ENCODE data around the gene SHTN1. TPM values are rescaled to one million over a fixed set of nuclear protein-coding genes. Genes with fewer than 3 reads are reported as not detected.
A peak's percentile ranks its signal among the peaks of the same experiment; 100 is the strongest.

The SHTN1 gene
- total and polyA plus RNA-seq, 7 donors = 0.17 to 3.2 (median 0.78) TPM

DNA sequence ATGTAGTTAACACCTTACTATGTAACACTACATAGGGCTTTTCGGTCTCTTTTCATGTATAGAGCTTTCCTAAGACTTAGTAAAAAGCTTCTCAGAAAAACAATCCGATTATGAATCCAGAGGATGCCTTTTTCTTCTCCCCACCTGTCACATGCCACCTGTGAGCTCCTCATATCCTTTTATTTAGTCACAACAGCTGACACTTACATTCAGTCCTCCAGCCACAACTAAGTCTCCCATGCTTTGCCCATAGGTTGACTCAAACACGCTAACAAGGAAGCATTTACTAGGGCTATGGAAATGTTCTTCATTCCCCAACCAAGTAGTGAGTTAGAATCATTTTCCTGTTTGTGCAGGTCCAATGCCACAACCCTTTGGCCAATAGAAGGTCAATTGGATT, 147.8 kb downstream of the SHTN1 start:
- WGBS, 3 donors = 90 to 92% (median 91%) methylated on average over 3 of the region's 3 CpGs

DNA sequence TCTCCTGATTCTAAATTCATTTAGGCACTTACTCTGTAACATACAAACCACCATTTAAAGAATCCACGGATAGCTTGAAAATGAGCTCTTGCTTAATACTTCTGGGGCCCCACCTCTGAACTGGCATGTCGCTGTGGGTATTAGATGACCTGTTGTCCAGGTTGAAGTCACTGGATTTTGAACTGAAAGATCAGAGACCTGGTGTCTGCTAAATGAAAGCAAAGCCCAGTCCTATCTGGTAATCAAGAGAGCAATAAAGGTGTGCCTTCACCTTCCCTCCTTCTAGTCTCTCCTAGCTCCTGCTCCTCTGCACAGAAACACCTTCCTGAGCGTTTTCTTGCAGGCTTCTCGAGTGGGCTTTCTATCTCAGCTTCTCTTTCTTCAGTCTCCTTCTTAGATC, 151.3 kb downstream of the SHTN1 start:
- Histone ChIP-seq H3K9me3 (peaks cover 5% of the 10 kb centered on the region), H3K27ac (no peak overlapping the region), H3K4me1 (no peaks in the 10 kb centered on the region), H3K4me3 (no peak overlapping the region), H3K36me3 (ENCODE audit: insufficient read depth in 1 of 2, low read depth in 1 of 2) (no peaks in the 10 kb centered on the region), H3K27me3 (ENCODE audit: insufficient read depth in 3 of 3, low read length in 2 of 3) (peaks cover 0 to 38% (median 11%) of the 10 kb centered on the region in 3 donors)
- intact Hi-C loops (cut with DNase I) = no loop called here
- ATAC-seq = no peak
- TF ChIP-seq, protein P1, sequence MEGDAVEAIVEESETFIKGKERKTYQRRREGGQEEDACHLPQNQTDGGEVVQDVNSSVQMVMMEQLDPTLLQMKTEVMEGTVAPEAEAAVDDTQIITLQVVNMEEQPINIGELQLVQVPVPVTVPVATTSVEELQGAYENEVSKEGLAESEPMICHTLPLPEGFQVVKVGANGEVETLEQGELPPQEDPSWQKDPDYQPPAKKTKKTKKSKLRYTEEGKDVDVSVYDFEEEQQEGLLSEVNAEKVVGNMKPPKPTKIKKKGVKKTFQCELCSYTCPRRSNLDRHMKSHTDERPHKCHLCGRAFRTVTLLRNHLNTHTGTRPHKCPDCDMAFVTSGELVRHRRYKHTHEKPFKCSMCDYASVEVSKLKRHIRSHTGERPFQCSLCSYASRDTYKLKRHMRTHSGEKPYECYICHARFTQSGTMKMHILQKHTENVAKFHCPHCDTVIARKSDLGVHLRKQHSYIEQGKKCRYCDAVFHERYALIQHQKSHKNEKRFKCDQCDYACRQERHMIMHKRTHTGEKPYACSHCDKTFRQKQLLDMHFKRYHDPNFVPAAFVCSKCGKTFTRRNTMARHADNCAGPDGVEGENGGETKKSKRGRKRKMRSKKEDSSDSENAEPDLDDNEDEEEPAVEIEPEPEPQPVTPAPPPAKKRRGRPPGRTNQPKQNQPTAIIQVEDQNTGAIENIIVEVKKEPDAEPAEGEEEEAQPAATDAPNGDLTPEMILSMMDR (IDR thresholded peaks at IDR 0.05) = no peak
- WGBS, 3 donors = 84 to 86% (median 85%) methylated on average over 4 of the region's 4 CpGs
- no peak for DNase-seq

More for the DNA sequence above, 147.8 kb downstream of the SHTN1 start:
- intact Hi-C loops (cut with DNase I) = no loop called here
- Histone ChIP-seq H3K27me3 (ENCODE audit: insufficient read depth in 3 of 3, low read length in 2 of 3) (peaks cover 0 to 5% (median 0%) of the 10 kb centered on the region in 3 donors), H3K4me1 (no peaks in the 10 kb centered on the region), H3K4me3 (no peak overlapping the region), H3K36me3 (ENCODE audit: insufficient read depth in 1 of 2, low read depth in 1 of 2) (no peaks in the 10 kb centered on the region), H3K27ac (no peak overlapping the region), H3K9me3 (peaks cover 6% of the 10 kb centered on the region)
- TF ChIP-seq, protein P1 (IDR thresholded peaks at IDR 0.05) = no peak
- ATAC-seq (no peak), DNase-seq (no peak)

DNA sequence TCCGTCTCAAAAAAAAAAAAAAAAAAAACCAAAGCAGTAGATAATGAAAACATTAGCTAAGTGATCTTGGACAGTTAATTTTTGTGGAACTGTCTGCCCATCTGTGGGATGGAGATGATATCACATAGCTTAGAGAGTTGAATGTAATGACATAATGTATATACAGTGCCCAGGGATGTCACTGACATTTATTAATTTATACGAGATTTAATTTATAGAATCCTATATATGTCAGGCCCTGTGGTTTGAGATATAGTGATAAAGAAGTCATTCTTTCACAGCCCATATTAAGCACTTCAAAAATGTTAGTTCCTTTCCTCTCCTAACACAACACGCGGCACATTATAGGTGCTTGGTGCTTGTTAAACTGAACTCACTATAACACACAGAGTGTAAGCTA, 151.7 kb downstream of the SHTN1 start:
- Histone ChIP-seq H3K36me3 (ENCODE audit: insufficient read depth in 1 of 2, low read depth in 1 of 2) (no peaks in the 10 kb centered on the region), H3K4me1 (no peaks in the 10 kb centered on the region), H3K27me3 (ENCODE audit: insufficient read depth in 3 of 3, low read length in 2 of 3) (peaks cover 0 to 42% (median 11%) of the 10 kb centered on the region in 3 donors), H3K4me3 (no peak overlapping the region), H3K27ac (no peak overlapping the region), H3K9me3 (peaks cover under 1% of the 10 kb centered on the region)
- TF ChIP-seq, protein P1 (IDR thresholded peaks at IDR 0.05) = no peak
- no peak for DNase-seq
- intact Hi-C loops (cut with DNase I) = no loop called here
- ATAC-seq = no peak
- 84 to 92% (median 90%) methylated on average over 4 of the region's 4 CpGs for WGBS, 3 donors

DNA sequence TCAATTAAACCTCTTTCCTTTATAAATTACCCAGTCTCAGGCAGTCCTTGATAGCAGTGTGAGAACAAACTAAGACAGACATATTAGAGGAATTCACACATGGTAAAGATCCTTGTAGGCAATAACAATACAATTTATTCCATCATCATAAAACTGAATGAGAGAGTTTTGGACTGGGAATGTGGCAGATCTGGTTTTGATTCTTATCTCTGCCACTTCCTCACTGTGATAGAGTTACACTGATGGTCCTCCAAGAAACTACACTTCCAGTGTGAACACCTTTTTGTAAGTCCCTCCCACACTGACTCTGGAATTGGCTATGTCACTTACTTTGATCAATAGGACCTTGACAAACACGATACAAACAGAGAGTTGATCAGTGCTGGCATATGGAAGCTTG, 152.7 kb downstream of the SHTN1 start:
- H3K27ac ChIP-seq = no peak overlapping the region
- DNase-seq = no peak
- TF ChIP-seq, protein P1 (IDR thresholded peaks at IDR 0.05) = no peak
- no peak for ATAC-seq
- no peaks in the 10 kb centered on the region for H3K9me3 ChIP-seq
- peaks cover 0 to 51% (median 16%) of the 10 kb centered on the region in 3 donors for H3K27me3 ChIP-seq (ENCODE audit: insufficient read depth in 3 of 3, low read length in 2 of 3)
- 72 to 83% (median 82%) methylated on average over 1 of the region's 1 CpG for WGBS, 3 donors
- no peaks in the 10 kb centered on the region for H3K4me1 ChIP-seq
- intact Hi-C loops (cut with DNase I) = no loop called here
- H3K4me3 ChIP-seq = no peak overlapping the region
- H3K36me3 ChIP-seq (ENCODE audit: insufficient read depth in 1 of 2, low read depth in 1 of 2) = no peaks in the 10 kb centered on the region

DNA sequence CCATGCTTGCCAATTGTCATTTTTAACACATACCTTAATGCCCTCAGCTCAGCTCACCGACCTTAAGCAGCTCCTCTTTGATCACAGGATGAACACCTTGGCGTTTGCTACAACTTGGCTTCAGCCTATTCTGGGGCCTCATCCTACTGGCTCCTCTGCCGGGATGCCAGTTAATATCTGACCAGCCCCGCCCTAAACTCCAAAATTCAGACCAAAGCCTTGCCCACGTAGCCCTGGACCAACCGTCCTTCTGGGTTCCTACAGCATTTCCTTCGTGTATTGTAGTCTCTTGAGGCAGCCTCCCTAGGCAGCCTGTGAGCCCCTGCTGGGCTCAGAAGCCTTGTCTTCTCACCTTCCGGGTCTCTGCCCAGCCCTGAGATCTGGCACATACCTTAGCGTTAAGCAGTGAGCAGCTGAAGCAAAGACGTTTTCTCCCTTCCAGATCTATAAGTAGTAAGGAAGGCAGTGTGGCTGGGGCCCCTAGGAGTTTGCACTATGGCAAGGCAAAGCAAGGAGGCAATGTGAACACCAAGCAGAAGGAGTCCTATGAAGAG, 154.9 kb downstream of the SHTN1 start:
- no peak for DNase-seq
- Histone ChIP-seq H3K27ac (no peak overlapping the region), H3K9me3 (no peaks in the 10 kb centered on the region), H3K36me3 (ENCODE audit: insufficient read depth in 1 of 2, low read depth in 1 of 2) (no peaks in the 10 kb centered on the region), H3K4me1 (no peaks in the 10 kb centered on the region), H3K27me3 (ENCODE audit: insufficient read depth in 3 of 3, low read length in 2 of 3) (peaks cover 0 to 58% (median 16%) of the 10 kb centered on the region in 3 donors), H3K4me3 (peak overlapping the region; percentile 60)
- ATAC-seq = no peak
- intact Hi-C loops (cut with DNase I) = no loop called here
- WGBS, 3 donors = 29 to 36% (median 32%) methylated on average over 10 of the region's 10 CpGs
- TF ChIP-seq, protein P1 (IDR thresholded peaks at IDR 0.05) = no peak
